ENCODE measurements around the gene MSI2.

MSI2 gene

DNA sequence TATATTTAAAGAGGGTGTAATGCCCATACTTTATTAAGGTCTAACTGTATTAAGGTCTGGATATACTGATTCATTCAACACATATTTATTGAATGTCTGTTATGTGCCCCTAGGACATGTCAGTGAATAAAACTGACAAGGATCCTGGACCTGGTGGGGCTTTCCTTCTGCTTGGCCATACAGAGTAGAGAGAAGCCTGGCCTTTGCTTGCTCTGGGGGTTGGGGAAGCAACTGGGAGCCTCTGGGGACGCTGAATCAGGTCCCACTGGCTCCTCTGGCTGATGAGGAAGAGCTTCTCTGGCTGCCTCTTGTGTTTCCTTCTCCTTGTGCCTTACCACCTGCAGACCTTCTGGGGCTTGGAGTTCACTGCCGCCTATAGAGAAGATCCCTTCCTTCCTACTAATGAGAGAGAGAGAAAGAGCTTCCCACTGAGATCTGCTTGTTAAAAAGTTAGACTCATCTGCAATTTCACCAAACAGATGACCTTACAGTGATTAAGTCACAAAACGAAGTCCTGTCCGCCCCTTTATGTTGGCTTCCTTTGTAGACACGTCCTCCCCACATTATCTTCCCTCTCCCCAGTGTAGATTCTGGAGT, 49.7 kb downstream of the MSI2 start:
- no peak for DNase-seq
- in situ Hi-C loops (cut with MboI; ENCODE audit: low pct_unique_long_range_greater_than_20kb, low sequenced_read_pairs): no loop called here

DNA sequence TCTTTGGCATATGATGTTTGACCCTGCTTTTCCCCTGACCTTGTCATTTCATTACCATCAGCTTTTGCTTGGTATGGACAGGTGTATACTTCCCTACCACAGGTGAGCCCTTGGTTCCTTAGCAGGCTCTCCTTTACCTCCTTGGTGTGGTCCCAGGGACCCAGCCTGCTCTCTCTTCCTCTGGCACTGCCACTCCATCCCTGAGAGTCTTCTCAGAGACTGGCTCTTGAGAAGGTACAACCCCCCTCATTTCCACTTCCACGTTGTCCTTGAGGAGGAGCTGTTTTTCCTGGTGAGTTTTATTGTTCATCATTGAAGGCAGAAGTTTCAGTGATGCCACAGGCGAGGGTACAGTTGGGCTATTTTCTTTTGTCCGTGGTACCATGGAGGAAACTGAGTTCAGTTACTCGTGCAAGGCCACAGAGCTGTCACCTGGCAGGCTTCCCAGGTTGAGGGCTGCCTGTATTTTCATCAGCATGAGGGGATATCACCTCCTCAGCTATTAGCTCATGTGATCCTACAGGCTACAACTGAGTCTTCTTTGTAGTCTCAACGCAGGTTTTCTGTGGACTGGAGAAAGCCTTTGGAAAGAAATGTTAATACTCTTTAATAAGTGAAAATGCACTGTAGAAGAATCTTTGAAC, 52.3 kb downstream of the MSI2 start:
- DNase-seq: no peak
- in situ Hi-C loops (cut with MboI; ENCODE audit: low pct_unique_long_range_greater_than_20kb, low sequenced_read_pairs): no loop called here

DNA sequence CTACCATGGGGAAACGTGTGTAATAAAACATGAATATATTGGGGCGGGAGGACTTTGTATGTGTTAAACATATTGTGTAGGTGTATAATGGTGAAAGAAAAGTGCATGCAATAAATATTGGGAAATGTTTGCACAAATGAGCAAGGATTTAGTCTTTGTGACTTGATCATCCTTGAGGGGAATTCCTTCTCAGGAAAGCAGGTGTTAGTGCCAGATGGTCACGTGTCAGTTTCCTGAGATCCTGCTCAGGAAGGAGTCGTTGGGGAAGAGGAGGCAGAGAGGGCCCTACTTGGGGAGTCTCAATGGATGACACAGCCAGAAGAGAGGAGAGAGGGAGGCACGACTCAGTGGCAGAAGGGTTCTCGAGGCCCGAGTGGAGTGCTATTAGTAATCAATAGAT, 53.2 kb downstream of the MSI2 start:
- in situ Hi-C loops (cut with MboI; ENCODE audit: low pct_unique_long_range_greater_than_20kb, low sequenced_read_pairs): no loop called here
- DNase-seq: no peak

DNA sequence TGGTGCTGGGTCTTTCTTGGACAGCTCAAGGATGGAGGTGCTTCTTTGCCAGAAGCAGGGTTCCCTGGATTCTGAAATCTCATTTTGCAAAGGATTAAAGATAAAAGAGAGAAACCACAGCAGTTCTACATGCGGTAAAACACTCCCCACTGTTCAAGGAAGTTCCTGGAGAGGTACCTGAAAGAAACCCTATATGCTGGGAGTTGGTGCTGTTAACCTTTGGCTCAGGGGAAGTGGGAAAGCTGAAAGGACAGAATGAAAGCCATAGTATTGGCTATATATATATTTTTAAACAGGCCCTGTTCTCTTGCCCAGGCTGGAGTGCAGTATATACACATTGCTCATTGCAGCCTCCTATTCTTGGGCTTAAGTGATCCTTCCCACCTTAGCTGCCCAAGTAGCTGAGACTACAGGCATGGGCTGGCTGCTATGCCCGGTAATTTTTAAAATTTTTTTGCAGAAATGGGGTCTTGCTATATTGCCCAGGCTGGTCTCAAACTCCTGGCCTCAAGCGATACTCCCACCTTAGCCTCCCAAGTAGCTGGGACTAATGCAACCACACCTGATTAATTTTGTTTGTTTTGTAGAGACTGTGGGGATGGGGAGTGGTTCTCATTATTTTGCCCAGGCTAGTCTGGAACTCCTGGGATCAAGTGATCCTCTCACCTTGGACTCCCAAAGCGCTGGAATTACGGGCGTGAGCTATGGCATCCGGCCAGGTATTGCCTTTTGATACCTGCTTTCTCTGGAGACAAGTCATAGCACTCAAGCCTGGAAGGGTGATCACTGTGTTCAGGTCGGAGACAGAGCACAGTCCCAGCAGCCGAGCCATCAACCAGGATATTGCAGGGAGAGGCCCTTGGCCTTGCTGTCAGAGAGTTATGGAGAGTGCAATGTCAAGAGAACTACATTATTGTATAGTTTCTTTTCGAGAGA, 55.2 kb downstream of the MSI2 start:
- in situ Hi-C loops (cut with MboI; ENCODE audit: low pct_unique_long_range_greater_than_20kb, low sequenced_read_pairs): no loop called here
- DNase-seq: no peak

DNA sequence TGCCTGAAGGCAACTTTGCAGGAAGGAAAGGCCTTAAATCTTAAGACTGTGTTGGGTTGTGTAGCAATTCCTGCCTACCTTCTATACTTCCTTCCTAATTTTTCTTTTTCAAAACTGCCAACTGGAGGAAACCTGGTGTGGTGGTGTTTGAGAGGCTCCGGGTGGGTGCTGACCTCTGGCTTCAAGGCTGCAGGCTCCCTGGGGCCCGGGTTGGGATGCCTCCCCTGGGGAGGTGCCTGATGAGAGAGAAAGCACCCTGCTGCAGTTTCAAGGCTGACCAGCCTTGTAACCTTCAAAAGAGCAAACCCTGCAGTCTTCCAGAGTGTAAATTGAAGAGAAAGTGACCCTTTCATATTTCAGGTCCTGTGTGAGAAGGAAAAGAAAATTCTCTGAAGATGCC, 55.9 kb downstream of the MSI2 start:
- in situ Hi-C loops (cut with MboI; ENCODE audit: low pct_unique_long_range_greater_than_20kb, low sequenced_read_pairs): no loop called here
- DNase-seq: no peak

DNA sequence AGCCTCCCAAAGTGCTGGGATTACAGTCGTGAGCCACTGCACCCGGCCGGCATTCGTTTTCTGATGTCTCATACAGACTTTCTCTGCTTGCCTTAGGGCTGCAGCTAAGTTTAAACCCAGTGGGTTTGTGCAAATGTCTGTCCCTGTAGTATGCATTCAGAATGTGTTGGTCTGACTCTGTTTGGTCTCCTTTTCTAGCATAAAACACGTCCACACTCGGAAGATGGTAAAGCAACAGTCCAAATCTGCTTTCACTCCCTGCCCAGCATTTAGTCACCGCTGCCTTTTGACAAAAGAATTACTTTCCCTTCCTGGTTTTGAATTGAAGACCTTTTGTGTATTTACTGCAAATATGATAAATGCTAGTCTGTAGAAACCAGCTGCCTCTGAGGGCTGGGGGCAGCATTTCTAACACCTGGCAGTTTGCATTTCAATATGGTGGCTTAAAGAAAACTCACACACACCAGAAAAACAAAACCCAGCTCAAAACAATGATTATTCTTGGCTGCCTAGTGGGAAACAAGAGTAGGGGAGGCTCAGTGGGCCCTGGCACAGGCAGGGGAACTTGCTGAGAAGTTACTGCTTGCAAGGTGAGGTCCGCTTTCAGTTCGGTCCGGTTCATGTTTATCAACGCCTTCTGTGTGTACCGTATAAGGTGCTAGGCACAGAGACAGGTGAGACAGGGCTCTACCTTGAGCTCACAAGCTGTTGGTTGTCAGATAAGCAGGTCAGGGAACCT, 56.9 kb downstream of the MSI2 start:
- no peak for DNase-seq
- in situ Hi-C loops (cut with MboI; ENCODE audit: low pct_unique_long_range_greater_than_20kb, low sequenced_read_pairs): no loop called here

DNA sequence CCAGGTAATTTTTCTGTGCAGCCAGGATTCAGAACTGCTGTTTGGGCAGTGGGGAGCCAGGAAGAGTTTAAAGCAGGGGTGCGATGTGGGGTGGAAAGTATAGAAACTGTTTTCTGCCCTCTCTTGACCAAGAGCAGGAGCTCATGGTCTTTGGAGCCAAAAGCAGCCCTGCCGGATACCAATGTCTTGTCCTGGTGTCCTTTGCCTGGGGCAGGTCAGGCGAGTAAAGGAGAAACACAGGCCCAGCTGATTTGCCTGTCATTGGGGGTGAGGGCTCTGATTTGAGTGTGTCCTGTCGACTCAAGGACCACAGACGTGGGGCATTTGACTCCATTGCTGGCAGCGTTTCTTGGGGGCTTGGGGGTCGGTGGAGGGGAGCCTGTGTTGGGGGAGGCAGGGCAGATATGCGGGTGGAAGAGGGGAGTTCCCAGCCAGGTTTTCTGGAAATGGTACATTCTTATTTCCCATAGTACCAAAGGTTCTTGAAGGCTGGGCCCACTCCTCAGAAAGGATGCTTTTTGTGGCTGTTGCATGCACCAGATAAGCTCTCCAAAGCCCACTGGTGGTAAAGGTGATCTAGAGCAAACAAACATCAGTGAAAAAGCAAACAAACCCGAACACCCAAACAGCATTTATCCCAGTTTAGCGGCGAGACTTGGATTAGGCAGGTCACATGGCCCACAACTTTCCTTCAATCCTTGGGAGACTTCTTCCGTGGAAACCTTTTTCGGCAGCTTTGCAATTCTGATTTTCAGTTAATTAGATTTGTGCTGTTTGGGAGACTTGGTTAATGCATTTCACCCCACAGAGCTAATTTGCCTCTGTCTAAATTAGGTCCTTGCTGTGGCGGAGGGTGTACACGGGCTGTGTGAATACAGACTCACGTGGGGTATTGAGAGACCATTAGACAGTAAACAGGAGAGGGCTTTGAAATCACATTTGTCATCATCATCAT, 59.0 kb downstream of the MSI2 start:
- in situ Hi-C loops (cut with MboI; ENCODE audit: low pct_unique_long_range_greater_than_20kb, low sequenced_read_pairs): no loop called here
- no peak for DNase-seq

DNA sequence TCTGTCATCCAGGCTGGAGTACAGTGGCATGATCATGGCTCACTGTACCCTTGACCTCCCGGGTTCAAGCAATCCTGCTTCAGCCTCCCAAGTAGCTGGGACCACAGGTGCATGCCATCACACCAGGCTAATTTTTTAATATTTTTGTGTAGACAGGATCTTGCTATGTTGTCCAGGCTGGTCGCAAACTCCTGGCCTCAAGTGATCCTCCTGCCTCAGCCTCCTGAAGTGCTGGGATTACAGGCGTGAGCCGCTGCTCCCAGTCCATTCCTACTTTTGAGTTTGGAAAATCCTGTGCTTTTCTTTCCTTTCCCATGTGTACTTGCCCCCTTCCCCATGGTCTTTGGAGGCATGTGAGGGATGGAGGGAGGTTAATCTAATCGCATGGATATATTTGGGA, 60.0 kb downstream of the MSI2 start:
- DNase-seq: no peak
- in situ Hi-C loops (cut with MboI; ENCODE audit: low pct_unique_long_range_greater_than_20kb, low sequenced_read_pairs): no loop called here

DNA sequence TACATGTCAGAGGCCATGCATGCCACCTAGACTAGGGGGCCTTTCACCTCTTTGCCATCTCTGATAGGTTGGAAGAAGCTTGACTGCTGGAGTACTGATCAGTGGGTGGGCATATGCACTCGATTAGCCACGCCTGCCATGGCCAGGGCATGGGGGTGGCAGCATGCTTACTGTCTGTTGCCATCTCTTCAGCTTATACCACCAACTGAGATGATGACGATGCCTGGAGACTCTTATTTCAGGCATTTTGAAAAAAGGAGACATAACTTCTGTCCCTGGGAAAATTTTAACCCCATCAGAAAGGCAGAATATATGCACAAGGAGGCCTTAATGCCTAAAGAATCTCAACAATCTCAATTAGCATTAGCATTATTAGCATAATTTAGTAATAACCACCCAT, 60.8 kb downstream of the MSI2 start:
- in situ Hi-C loops (cut with MboI; ENCODE audit: low pct_unique_long_range_greater_than_20kb, low sequenced_read_pairs): no loop called here

DNA sequence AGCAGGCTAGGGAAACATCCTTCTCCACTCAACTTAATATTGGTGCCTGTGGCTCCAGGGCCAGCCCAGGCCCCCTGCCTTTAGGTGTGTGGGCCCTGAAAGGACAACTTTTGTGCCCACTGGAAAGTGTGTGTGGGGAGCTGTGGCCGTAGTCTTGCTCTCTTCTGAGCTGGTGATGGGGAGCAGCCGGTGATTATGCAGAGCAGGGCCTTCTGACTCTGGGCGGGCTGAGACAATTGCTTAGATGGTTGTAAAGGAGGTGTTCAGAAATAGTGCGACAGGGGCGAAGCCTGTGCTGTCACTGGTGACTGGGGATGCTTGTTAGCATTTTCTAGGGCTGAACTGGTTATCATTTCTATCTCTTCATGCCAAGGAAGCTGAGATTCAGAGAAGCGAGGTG, 62.6 kb downstream of the MSI2 start:
- no peak for DNase-seq
- in situ Hi-C loops (cut with MboI; ENCODE audit: low pct_unique_long_range_greater_than_20kb, low sequenced_read_pairs): no loop called here

More for the DNA sequence above, 60.8 kb downstream of the MSI2 start:
- DNase-seq: no peak

DNA sequence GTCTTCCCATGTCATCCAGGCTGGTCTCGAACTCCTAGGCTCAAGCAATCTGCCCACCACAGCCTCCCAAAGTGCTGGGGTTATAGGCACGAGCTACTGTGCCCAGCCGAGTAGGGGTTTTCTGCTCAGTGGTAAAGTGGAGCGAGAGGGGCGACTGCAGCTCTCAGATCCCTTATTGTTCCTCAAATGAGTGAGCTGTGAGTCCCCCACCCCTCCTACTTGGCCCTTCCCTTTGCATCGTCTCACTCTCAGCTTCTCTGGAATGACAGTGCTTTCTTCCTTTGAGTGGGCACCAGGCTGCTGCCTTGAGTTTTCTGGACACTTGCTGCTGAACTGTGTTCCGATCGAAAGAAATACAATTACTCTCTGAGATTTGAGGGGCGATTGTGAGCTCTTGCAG, 63.5 kb downstream of the MSI2 start:
- in situ Hi-C loops (cut with MboI; ENCODE audit: low pct_unique_long_range_greater_than_20kb, low sequenced_read_pairs): no loop called here
- DNase-seq: no peak

DNA sequence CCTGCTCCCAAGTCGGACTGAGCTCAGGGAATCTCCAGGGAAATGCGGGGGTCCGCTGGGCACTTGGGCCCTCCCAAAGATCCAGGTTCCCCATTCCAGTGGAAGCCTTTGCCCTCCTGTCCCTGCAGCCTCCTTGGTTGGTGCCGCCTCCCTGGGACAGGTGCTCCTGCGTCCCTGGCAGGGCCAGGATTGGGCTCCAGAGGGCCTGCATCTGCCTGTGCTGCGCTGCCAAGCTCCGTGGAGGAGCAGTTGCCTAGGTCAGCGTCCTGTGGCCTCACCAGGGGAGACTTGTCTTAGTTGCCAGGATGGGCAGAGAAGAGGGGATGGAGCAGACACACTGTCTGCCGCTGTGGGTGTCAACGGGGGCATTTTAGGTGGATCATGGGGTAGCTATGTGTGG, 67.1 kb downstream of the MSI2 start:
- no peak for DNase-seq
- in situ Hi-C loops (cut with MboI; ENCODE audit: low pct_unique_long_range_greater_than_20kb, low sequenced_read_pairs): no loop called here

DNA sequence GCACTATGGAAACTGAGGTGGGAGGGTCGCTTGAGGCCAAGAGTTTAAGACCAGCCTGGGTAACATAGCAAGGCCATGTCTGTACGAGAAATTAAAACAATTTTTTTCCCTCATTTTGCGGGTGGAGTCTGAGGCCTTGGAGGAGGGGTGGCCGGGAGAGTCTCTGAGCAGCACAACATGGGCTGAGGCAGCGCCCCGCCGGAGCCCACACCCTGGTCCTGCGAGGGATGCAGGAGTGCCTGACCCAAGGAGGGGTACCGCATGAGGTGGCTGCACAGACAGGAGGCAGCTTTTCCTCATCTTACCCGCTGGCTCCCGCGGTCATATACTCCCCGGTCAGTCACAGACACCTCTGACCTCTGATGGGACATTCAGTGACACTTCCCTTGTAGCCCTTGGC, 67.7 kb downstream of the MSI2 start:
- in situ Hi-C loops (cut with MboI; ENCODE audit: low pct_unique_long_range_greater_than_20kb, low sequenced_read_pairs): no loop called here

DNA sequence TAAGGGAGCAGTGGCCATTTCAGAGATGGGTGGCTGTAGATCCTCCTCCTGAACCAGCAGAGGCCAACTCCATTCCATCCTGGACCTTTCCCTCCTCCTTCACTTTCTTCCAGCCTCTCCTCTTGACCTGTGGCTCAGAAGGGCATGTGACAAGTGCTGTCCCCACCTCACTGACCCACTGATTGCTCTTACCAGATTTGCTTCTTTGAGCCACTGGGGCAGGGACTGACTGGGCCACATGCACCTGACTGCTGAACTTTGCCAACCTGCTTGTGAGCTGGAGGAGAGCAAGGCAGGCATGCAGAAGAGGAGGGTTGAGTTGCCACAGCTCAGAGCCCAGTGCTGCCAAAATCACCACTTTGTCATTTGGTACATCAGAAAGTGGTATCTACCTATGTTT, 68.3 kb downstream of the MSI2 start:
- no peak for DNase-seq
- in situ Hi-C loops (cut with MboI; ENCODE audit: low pct_unique_long_range_greater_than_20kb, low sequenced_read_pairs): no loop called here

More for the DNA sequence above, 67.7 kb downstream of the MSI2 start:
- DNase-seq: no peak

DNA sequence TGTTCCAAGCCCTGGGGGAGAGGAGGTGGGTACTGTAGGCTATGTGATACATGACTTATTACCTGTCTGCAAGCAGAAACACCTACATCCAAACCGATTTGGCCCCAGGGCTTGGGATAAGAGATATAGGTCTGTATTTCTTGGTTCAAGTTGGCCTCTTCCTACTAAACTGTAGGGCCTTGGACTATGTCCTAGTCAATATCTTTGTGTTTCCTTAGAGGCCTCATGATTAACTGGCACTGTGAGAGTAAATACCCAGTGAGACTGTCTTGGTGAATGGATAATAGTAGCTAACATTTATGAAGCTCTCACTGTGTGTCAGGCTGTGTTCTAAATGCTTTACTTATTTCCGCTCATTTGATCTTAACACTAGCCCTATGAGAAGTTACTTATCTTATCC, 70.0 kb downstream of the MSI2 start:
- in situ Hi-C loops (cut with MboI; ENCODE audit: low pct_unique_long_range_greater_than_20kb, low sequenced_read_pairs): no loop called here
- no peak for DNase-seq

DNA sequence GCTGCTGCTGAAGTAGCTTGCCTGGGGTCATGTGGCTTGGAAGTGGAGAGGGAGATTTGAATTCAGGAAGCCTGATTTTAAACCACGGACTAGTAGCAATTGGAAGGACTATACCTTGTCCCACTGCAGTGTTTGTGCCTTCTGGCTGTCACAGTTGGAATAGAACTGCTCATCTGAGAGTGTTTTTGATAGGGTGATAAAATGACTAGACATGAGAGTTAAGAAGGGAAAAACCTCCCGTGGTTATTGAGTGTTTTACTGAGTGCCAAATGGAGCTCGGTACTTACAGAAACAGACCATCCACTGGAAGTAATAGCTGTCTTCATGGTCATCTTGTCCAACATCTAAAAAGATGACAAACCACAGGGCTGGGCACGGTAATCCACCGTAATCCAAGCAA, 70.4 kb downstream of the MSI2 start:
- DNase-seq: no peak
- in situ Hi-C loops (cut with MboI; ENCODE audit: low pct_unique_long_range_greater_than_20kb, low sequenced_read_pairs): no loop called here

DNA sequence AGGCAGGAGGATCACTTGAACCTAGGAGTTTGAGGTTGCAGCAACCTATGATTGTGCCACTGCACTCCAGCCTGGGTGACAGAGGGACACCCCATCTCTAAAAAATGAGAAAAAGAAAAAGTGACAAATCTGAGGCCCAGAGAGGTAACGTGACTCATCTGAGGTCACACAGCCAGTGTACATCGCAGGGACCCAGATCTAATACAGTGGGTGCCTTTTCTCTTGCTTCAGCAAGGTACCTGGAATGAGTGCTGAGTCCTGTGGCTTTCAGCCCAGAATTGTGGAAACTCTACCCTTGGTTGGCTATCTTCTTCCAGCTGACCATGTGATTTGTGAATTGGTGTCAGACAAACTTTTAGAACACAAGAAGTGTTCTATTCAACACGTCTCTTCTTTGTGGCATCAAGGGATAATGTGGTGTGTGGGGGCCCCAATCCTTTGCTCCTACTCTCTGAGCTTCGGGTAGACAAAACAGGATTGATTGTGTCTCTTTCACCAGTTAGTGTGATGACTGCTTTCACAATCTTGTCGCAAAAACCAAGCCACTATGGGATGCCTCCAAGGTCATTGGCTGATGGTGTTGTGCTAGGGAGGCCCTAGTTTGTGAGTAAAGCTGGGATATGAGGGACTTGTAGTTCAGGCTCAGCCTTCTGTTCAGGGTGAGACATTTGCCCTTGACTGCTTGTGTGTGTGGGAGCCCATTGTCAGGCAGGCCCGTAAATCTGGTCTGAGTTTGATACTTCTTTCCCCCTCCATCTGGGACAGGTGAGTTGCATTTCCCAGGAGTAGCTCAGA, 71.0 kb downstream of the MSI2 start:
- in situ Hi-C loops (cut with MboI; ENCODE audit: low pct_unique_long_range_greater_than_20kb, low sequenced_read_pairs): no loop called here
- no peak for DNase-seq
